Suppressor macrophage treated with lipopolysaccharide for 4 hours (primary cell): ENCODE results near the gene SLX4.

Source experiments
- DNase-seq: peaks from one replicate; pipeline ENCODE4 v3.0.0-alpha.2; 2020

SLX4 gene

DNA sequence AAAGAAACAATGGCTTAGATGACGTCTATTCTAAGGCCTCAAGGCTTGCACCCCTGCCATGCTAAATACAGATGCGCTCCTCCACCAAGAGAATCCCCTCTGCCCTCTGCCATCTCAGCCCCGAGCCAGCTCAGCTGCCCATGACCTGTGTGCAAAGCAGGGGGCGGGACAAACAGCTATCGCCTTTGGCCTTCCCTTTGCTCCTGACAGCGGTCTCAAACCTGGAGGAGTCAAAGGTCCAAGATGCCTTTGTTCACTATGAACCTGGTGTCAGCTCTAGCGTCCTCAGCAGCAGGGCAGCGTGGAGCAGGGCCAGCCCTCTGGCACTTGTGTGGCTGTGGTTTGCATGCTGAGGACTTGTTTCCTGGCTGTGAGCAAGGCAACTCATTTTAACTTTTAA lies 12.3 kb downstream of the SLX4 start:
- no peak for DNase-seq

DNA sequence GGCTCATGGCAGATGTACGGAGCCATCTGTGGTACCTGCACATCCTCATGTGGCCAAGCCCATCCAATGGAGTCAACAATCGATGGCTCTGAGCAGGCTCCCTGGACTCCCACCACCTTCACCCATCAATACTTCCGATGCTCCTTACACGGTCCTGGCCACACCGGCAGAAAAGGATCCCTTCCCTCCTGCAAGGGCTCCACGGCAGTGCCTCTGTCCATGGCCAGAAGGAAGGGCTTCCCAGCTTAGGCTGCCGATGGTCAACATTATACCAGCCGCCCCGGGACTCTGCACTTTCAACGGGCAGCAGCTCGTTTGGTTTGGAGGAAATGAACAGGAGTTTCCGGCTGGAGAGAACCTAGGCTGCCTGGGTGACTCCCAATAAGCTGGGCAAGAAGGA lies 13.2 kb downstream of the SLX4 start:
- no peak for DNase-seq

DNA sequence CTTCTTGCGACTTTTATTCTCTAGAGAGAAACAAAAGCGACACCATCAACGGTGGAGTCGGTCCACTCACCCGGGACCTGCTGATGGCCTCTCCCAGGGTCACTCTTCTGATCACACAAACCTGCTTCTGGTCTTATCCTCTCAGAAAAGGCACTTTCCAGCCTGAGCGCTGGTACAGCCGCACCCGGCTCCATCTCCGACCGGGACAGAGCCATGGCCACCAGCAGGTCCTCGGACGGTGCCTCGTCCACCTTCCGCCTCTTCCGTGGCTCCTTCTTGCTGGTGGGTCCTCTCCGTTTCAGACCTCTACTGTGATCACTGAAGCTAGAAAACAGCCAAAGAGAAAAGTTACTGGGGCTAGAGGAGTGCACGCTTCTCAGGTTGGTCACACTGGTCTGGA lies 13.7 kb downstream of the SLX4 start:
- no peak for DNase-seq

DNA sequence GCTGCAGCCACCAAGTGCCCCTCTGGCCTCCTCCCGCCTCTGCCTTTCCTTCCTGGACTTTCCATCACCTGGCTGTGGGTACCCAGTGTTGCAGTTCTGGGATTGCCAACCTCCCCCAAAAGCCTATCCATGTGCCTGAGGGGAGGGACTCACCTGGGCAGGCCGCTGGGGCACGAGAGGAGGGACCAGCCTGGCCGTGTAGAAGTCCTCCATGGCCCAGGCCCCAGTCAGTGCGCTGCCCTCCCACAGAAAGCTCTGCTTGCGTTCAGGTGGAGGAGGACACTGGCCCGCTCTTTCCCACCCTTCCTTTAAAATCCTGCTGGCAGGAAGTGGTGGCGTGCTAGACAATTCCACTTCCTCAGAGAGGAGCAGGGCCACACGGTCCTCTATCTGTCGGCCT lies 14.2 kb downstream of the SLX4 start:
- no peak for DNase-seq

DNA sequence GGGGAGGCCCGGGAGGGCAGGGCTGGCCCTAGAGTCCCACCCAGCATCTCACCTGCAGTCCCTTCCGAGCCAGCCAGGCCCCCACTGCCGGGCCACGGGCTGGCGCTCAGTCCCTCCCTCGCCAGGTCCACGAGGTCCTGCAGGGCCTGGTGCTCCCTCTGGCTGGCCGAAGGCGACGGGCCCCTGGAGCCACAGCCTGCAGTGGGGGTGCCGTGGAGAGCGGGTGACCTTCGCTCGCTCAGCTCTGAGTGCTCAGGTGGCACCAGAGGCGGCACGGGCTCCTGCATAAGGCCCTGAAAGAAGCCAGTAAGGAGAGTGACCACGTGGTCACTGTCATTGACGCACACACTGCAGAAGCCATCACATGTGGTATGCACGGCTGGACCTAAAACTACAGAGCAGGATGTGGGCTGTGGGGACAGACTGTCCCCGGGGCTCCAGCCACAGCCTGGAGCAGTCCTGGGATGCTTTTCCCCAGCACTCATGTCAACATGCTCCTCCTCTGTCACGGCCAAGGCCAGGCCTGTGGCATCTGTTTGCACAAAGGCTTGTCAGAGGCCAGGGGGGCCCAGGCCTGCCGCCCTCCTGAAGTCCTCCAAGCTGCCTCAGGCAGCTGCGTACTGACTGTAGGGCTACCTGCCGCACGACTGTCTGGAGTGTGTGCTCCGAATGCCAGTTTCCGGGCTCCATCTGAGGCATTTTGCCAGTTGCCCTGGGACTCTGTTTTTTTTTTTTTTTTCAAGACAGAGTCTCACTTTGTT lies 15.1 kb downstream of the SLX4 start:
- no peak for DNase-seq

DNA sequence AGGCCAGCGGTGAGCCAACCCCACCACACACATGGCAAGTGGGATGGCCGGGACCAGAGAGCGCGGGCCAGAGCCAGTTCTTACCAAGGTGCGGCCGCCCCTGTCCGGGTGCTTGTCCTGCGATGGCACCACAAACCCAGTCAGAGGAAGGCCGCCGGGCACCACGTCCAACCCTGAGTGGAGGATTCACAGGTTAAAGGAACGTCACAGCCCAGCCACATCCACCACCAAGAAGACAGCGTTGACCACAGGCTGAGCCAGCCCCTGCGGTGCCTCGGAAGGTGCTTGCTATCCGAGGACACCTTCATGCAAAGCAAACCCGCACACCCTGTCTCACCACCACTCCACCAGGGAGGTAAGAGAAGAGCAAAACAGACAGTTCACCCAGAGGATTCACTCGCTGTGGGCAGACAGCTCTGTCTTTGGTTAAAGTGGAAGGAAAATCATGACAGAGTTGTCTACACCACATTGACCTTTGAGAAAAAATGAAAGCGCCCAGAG lies 15.8 kb downstream of the SLX4 start:
- DNase-seq, result no peak

DNA sequence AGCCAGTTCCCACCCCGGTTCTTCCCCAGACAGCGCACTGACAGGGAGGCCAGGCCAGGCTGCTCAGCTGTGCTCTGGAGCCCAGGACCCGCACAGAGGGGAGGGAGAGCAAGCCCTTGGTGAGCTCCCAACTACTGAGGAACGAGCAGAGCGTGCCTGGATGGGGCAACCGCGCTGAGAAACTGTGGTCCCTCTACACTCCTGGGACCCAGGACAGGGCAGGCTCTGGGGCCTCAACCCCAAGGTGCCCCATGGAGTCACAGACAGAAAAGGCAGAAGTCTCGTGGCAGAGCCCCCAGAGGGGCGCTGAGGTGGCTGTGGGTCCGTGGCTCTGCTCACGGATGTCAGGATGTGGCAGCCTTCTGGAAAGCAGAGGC lies 16.3 kb downstream of the SLX4 start:
- no peak for DNase-seq

DNA sequence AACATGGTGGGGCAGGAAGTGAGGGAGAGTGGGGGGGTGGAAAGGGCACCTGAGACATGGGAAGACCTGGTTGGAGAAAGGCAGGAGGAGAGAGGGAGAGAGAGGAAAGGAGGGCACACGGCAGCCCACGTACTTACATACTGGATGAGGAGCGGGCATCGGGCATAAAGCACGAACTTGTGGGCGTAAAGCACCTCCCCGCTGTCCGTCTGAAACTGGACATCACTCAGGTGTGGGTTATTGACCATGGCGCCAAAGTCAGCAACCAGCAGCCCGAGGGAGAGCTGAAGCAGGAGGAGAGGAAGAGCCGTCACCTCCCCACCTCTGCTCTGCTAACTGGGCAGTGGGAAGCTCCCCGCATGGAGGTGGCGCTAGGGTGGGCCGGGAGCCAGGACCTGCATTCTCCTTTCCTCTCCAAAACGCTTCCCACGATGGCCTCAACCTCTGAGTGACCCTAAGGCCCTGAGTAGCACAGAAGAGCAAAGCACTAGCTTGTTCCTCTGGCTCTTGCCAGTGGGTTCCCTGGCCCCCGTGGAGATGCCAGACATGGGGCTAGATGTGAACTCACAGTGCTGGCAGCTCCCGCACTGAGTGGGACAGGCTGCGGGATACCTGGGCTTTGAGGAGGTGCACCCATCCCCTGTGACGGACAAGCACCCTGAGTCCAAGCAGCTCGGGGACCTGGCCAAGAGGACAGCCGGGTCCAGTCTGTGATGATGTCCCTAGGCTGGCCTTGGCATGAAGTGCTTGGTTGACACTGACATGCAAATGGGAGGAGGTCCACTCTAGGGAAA lies 16.9 kb downstream of the SLX4 start:
- DNase-seq, result no peak

DNA sequence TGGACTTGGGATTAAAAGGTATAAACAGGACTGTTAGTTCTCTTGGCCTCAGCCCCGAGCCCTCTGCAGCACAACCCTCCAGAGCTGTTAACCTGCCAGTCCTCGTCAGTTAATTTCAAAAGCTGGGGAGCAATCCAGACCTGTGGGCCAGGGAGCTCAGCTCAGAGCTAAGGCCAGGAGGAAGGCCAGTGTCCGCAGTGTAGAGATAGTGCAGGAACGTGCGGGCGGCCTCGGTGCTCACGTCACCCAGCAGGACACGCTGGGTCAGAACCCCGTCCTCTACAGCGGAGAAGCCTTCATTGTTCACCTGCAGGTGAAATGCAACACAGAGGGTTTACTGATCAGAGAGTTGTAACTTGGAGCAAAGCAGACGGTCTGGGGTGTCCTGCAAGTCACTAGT lies 18.8 kb downstream of the SLX4 start:
- DNase-seq, result no peak

DNA sequence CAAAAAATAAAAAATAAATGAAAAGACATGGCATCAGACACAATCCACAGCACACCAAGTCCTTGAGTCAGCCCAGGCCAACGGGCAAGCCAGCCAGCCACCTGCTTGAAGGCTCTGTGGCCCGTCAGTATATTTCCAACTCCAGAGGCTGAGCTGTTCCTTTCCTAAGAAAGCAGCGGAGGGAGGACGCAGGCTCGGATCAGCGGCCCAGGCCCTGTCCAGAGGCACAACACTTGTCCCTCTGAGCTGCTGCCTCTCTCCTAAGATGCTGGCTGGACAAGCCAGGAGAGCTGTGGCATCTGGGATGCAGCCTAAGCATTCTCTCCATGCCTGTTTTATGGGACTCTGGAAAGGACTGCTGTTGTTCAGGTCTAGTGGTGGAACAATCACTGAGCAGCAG lies 19.4 kb downstream of the SLX4 start:
- DNase-seq, result no peak

DNA sequence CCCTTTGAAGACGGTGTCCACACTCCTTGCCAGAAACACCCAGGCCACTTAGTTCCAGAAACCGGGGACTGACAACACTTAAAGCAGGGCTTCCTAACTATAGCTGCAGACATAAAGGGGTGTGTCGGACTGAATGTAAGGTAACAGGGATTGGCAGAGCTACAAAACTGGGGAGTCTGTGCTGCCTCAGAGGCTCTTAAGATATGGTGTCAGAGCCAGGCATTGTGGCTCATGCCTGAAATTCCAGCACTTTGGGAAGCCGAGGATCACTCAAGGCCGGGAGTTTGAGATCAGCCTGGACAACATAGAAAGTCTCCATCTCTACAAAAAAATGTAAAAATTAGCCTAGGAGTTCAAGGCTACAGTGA lies 20.0 kb downstream of the SLX4 start:
- DNase-seq, result peak; percentile 14

DNA sequence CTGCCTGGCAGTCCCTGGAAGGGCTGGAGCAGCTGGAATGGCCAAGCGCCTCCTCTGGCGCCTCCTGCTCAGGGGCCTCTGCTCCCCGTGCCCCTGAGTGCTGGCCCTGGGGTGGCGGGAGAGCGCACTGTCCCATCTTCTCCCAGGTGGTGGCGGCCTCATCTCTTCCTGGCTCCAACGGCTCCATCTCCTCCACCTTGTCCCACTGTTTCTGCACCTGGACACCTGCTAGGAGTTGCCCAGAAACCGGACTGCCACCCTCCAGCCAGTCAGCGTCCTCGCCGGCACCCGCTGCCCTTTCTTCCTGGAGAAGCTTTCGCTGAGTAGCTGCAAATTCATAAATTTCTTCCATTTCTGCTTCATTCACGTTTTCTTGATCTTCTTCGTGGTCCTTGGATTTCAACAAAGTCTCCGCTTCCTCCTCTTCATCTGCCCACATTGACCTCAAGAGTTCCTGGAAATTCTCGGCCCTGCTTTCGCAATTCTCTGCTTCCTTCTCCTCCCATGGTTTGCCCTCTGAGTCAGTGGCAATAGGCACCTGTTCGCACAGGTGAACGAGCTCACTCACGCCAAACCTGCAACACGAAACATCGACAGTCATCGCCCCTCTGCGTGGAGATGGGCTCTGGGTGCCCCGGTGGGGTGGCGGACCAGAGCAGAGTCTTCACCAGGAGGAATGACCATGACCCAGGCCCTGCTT lies 20.5 kb downstream of the SLX4 start:
- peak; percentile 76 for DNase-seq

DNA sequence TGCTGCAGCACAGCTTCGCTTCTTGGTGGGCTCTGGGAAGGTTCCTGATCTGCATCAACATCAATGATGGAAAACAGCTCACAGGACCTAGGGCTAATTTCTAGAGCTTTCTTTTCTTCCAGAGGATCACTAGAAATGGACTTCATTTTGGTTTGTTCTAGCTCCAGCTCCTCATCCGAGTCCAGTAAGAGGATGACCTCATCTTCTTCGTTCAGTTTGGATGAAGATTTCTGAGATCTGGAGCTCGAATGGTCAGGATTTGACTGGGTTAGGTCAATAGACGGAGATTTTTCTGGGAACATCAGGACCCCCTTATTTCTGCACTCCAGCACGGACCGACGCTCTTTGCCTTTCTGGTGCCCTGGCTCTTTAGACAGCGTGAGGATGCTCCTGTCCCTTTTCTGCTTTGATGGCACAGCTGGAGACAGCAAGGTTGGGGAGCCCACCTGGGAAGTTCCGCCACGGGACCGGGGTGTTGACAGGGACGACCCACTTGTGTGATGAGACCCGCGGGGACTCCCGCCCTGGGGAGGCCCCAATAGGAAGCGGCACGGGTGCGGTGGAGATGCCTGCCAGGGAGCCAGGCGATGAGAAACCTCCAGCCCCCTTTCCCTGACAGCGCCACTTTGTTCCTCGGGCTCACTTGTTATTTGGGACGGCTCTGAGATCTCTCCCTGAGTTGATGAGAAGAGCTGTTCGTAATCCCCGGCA lies 21.3 kb downstream of the SLX4 start:
- no peak for DNase-seq

DNA sequence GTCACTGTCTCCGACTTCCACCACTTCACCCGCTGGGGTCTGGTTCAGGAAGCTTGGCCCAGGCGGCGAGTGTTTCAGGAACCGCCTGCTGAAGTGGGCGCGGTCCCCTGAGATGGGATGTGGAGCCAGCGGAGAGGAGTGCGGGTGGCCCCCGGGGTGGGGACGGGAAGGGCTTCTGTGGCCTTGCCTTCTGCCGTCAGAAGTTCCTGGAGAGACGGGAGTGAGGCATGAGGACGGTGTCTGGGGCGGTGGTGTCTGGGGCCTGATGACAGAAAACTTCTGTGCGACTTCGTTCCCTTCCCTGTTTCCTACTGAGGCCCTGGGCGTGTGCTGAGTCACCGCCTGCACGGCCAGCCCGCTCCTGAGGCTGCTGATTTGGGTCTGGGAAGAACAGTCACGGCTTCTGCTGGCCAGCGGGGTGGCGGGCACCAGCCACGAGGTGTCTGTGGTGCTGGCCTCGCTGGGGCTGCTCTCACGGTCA lies 21.9 kb downstream of the SLX4 start:
- DNase-seq, result peak; percentile 88

DNA sequence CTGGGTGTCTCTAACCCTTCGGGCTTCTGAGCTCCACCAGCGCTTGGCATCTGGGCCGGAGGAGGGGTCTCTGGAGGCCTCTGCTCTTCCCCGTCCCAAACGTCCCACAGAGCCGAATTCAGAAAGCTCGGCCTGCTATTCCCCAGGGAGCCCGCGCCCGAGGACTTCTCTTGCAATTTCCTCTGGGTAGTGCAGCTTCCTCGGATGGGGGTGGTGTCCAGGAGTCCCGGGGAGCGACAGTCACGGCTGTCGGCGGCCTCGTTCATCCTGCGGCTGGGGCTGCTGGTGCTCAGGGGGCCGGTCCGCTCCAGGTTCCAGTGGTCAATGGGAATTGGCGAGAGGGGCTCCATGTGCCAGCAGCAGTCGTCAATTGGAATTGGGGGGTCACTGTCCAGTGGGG lies 22.4 kb downstream of the SLX4 start:
- no peak for DNase-seq

DNA sequence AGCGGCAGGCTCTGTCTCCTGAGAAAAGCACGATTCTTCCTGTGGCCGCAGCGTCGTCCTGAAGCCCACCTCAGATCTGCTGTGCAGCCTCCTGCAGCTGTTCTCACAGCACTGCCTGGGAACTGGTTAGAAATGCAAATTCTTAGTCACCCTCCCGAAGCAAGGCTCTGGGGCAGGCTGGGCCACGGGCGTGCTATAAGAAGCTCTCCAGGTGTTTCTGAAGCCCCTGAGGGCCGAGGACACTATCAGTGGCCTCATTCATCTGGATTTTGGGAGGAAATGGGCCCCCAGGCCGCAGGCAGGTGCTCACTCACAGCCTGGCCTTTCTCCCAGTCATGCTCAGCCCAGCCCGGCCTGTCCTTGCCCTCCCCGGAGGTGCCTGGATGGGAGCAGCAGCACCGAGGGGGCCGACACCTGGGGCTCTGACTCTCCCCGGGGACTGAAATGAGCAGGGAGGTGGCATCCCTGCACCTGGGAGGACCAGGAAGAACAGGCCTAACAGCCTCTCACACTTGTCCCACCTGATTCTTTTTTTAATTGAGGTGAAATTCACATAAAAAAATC lies 23.8 kb downstream of the SLX4 start:
- no peak for DNase-seq

DNA sequence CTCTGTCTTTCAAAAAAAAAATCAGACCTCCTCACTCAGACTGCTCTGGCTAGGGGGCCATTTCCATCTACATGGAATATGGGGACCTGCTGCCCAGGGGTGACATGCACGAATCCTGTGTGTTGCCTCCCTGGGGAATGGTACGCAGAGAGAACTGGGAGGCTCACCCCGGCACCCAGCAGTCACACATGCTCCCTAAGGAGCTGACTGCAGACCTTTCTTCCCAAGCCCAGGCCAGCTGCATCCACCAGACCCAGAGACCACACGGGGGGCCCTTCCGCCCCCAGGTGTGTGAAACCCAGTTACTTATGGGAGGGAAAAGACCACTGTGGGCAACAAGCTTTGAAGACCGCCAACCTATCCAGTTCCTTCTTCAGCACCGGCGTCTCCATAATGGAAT lies 27.0 kb downstream of the SLX4 start:
- DNase-seq, result no peak

DNA sequence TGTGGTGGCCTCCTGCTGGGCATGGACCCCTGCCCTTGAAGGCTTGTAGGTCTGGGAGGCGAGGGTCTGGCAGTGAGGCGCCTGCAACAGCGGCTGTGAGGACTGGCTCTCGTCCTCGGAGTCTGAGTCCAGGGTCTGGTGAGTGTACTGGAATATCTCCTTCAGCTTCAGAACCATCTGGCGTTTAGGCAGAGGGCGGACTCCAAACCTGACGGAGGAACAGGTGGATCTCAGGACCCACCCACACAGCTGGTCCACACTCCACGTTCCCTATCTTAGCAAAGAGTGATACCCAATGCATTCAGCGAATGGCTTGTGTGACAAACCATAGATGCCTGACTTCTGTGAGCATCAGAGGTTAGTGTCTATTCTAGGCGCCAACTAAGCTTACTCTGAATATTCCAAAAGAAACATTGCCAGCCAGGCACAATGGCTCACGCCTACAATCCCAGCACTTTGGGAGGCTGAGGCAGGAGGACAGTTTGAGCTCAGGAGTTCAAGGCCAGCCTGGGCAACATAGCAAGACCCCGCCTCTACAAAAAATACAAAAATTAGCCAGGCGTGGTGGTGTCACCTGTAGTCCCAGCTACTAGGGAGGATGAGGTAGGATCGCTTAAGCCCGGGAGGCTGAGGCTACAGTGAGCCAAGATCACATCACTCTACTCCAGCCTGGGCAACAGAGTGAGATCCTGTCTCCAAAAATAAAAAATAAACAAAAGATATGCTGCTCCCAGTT lies 27.9 kb downstream of the SLX4 start:
- DNase-seq, result no peak

DNA sequence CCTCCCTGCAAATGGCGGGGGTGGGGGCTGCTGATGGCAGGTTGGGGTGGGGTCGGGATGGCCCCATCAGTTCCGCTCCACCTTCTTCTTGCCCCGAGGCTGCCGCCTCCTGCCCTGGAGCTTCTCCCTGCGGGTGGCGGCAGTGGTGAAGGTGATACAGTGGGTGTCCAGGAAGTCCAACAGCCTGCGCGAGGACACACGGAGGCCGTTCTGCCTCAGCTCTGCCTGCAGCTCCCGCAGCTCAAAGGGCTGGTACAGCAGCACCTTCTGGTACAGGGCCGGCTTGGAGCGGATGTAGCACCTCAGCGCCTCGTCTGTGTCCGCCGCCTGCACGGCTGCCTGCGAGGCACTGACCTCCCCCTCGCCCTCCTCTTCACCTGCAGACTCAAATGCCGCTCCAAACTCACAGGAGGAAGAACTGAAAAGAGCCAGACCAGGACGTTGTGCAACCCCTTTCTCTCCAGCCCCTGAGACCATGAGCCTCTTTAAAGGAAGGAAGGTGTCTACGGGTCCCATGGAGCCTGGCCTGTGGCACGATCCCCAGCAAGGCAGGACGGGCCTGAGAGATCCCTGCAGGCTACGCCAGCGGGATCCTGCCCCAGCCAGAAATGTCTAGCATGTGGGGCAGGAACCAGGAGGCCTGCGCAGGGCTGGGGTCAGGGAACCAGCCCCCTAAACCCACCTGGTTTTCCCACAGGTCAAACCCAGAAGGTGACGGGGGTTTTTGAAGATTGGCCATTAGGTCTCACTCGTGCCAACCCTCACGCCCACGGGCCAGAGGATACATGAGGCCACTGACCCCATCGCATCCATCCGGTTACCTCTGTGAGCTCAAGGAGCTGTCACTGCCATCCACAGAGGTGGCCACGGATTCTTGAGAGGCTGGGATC lies 28.9 kb downstream of the SLX4 start:
- DNase-seq, result no peak

DNA sequence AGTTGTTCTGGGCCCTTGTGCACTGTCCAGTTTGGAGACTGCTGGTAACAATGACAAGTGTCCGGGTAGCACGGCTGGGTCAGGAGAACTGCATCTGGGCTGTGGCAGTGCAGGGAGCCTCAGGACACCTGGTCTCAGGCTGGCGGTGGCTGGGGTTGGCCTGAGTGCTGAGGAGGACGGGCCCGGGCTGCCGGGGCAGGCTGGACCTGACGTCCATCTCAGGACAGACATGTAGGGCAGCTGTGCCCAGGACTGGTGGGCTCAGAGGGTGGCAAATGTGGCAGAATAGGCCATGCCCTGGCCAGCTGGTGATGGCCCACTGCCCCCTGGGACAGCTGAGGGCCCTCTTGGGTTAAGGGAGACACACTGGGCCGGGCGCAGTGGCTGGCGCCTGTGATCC lies 30.0 kb downstream of the SLX4 start:
- DNase-seq, result no peak

DNA sequence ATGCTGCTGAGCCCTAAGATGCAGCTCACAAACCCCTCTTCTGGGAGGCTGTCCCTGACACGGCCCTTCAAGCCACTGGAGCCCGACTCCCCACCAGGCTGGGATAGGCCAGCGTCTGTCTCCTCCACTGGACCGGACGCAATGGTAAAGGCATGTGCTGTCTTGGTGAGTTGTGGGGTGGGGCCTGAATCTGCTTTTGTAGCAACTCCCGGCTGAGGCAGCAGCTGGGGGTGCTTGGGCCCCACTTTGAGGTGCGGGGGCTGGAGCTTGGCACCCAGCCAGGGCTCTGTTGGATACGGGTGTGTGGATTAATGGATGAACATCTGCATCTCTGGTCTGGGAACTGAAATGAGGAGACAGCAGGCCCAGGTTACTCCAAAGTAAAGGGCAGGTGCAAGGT lies 30.7 kb downstream of the SLX4 start:
- no peak for DNase-seq
